Measurements from ENCODE around the gene RAP1GAP2. TPM values are rescaled to one million over a fixed set of nuclear protein-coding genes. Genes with fewer than 3 reads are reported as not detected.

The RAP1GAP2 gene
- total RNA-seq, 1 donor from 2014 or later, result 3.8 TPM

- no peak for DNase-seq (ENCODE audit: low spot score)
- Histone ChIP-seq H3K4me2 (no peak overlapping the region), H3K27ac (no peak overlapping the region), H3K27me3 (no peaks in the 10 kb centered on the region), H3K9ac (no peak overlapping the region), H4K20me1 (ENCODE audit: low read depth) (no peaks in the 10 kb centered on the region), H3K4me3 (no peak overlapping the region), H3K4me1 (peaks cover 11% of the 10 kb centered on the region), H3K79me2 (ENCODE audit: low read depth) (no peaks in the 10 kb centered on the region), H3F3A (ENCODE audit: low read depth) (no peaks in the 10 kb centered on the region), H3K9me3 (ENCODE audit: low read depth) (no peaks in the 10 kb centered on the region), H3K36me3 (no peaks in the 10 kb centered on the region), H2AFZ (replicated peaks) (no peak overlapping the region)
- no peaks in the 10 kb centered on the region for H3K36me3 Mint-ChIP-seq
- peaks cover 15% of the 10 kb centered on the region for H3K27me3 Mint-ChIP-seq (ENCODE audit: insufficient read depth, low read depth)
- TF ChIP-seq EZH2phosphoT487 (IDR thresholded peaks at IDR 0.05) (no peak), EZH2 (IDR thresholded peaks at IDR 0.05) (no peak), CTCF (IDR thresholded peaks at IDR 0.05) (no peak)
- no peak overlapping the region for H3K27ac Mint-ChIP-seq
- H3K4me1 Mint-ChIP-seq, result peaks cover 23% of the 10 kb centered on the region
- H3K9me3 Mint-ChIP-seq, result no peaks in the 10 kb centered on the region
- no peak overlapping the region for H3K4me3 Mint-ChIP-seq
These were observed 104.6 kb downstream of the RAP1GAP2 start for GRCh38 chr17:2900842-2901241.

GRCh38 chr17:2901582-2901981 lies 105.3 kb downstream of the RAP1GAP2 start:
- Mint-ChIP-seq H3K27ac (peak overlapping the region; percentile 79), H3K9me3 (no peaks in the 10 kb centered on the region), H3K4me3 (no peak overlapping the region), H3K27me3 (ENCODE audit: insufficient read depth, low read depth) (peaks cover 15% of the 10 kb centered on the region), H3K36me3 (no peaks in the 10 kb centered on the region), H3K4me1 (peaks cover 20% of the 10 kb centered on the region)
- H3K4me1 ChIP-seq, result peaks cover 11% of the 10 kb centered on the region
- H3K79me2 ChIP-seq (ENCODE audit: low read depth), result no peaks in the 10 kb centered on the region
- H3K27ac ChIP-seq, result no peak overlapping the region
- no peaks in the 10 kb centered on the region for H3F3A ChIP-seq (ENCODE audit: low read depth)
- H4K20me1 ChIP-seq (ENCODE audit: low read depth), result no peaks in the 10 kb centered on the region
- H3K4me3 ChIP-seq, result no peak overlapping the region
- H3K9me3 ChIP-seq (ENCODE audit: low read depth), result no peaks in the 10 kb centered on the region
- no peak overlapping the region for H2AFZ ChIP-seq (replicated peaks)
- no peak for TF ChIP-seq CTCF (IDR thresholded peaks at IDR 0.05)
- no peak for TF ChIP-seq EZH2 (IDR thresholded peaks at IDR 0.05)
- TF ChIP-seq EZH2phosphoT487 (IDR thresholded peaks at IDR 0.05), result no peak
- no peaks in the 10 kb centered on the region for H3K27me3 ChIP-seq
- no peak overlapping the region for H3K9ac ChIP-seq
- DNase-seq (ENCODE audit: low spot score), result no peak
- no peak overlapping the region for H3K4me2 ChIP-seq
- H3K36me3 ChIP-seq, result no peaks in the 10 kb centered on the region

- no peak overlapping the region for H3K9ac ChIP-seq
- Mint-ChIP-seq H3K9me3 (no peaks in the 10 kb centered on the region), H3K4me3 (no peak overlapping the region), H3K27me3 (ENCODE audit: insufficient read depth, low read depth) (peaks cover 15% of the 10 kb centered on the region), H3K27ac (no peak overlapping the region), H3K36me3 (no peaks in the 10 kb centered on the region), H3K4me1 (peaks cover 20% of the 10 kb centered on the region)
- no peaks in the 10 kb centered on the region for H3K9me3 ChIP-seq (ENCODE audit: low read depth)
- no peaks in the 10 kb centered on the region for H3K27me3 ChIP-seq
- H3K27ac ChIP-seq, result no peak overlapping the region
- no peak overlapping the region for H2AFZ ChIP-seq (replicated peaks)
- no peaks in the 10 kb centered on the region for H3K79me2 ChIP-seq (ENCODE audit: low read depth)
- H3F3A ChIP-seq (ENCODE audit: low read depth), result no peaks in the 10 kb centered on the region
- TF ChIP-seq EZH2 (IDR thresholded peaks at IDR 0.05), result no peak
- peaks cover 11% of the 10 kb centered on the region for H3K4me1 ChIP-seq
- H4K20me1 ChIP-seq (ENCODE audit: low read depth), result no peaks in the 10 kb centered on the region
- H3K4me3 ChIP-seq, result no peak overlapping the region
- no peak for DNase-seq (ENCODE audit: low spot score)
- no peaks in the 10 kb centered on the region for H3K36me3 ChIP-seq
- no peak overlapping the region for H3K4me2 ChIP-seq
These were observed 106.3 kb downstream of the RAP1GAP2 start for GRCh38 chr17:2902546-2902945.

GRCh38 chr17:2903193-2903974 lies 107.1 kb downstream of the RAP1GAP2 start:
- Histone ChIP-seq H3K36me3 (no peaks in the 10 kb centered on the region), H2AFZ (replicated peaks) (no peak overlapping the region), H3K27ac (no peak overlapping the region), H3K27me3 (no peaks in the 10 kb centered on the region), H3K9me3 (ENCODE audit: low read depth) (no peaks in the 10 kb centered on the region), H3K79me2 (ENCODE audit: low read depth) (no peaks in the 10 kb centered on the region), H3K4me2 (no peak overlapping the region), H3K4me1 (peaks cover 11% of the 10 kb centered on the region), H3F3A (ENCODE audit: low read depth) (no peaks in the 10 kb centered on the region), H4K20me1 (ENCODE audit: low read depth) (no peaks in the 10 kb centered on the region), H3K4me3 (no peak overlapping the region), H3K9ac (no peak overlapping the region)
- peaks cover 15% of the 10 kb centered on the region for H3K27me3 Mint-ChIP-seq (ENCODE audit: insufficient read depth, low read depth)
- peak overlapping the region; percentile 65 for H3K4me3 Mint-ChIP-seq
- H3K9me3 Mint-ChIP-seq, result peaks cover 2% of the 10 kb centered on the region
- peaks cover 19% of the 10 kb centered on the region for H3K4me1 Mint-ChIP-seq
- no peak for DNase-seq (ENCODE audit: low spot score)
- peak overlapping the region; percentile 89 for H3K27ac Mint-ChIP-seq
- H3K36me3 Mint-ChIP-seq, result no peaks in the 10 kb centered on the region
- TF ChIP-seq EZH2 (IDR thresholded peaks at IDR 0.05) (no peak), EZH2phosphoT487 (IDR thresholded peaks at IDR 0.05) (no peak), CTCF (IDR thresholded peaks at IDR 0.05) (no peak)

Measured in neural progenitor cell (in vitro differentiated cells).